ENCODE results near the gene PCSK6. TPM values are rescaled to one million over a fixed set of nuclear protein-coding genes. Genes with fewer than 3 reads are reported as not detected.

The PCSK6 gene
- total and polyA plus RNA-seq, 7 donors = 8.3 to 32.7 (median 13.3) TPM

DNA sequence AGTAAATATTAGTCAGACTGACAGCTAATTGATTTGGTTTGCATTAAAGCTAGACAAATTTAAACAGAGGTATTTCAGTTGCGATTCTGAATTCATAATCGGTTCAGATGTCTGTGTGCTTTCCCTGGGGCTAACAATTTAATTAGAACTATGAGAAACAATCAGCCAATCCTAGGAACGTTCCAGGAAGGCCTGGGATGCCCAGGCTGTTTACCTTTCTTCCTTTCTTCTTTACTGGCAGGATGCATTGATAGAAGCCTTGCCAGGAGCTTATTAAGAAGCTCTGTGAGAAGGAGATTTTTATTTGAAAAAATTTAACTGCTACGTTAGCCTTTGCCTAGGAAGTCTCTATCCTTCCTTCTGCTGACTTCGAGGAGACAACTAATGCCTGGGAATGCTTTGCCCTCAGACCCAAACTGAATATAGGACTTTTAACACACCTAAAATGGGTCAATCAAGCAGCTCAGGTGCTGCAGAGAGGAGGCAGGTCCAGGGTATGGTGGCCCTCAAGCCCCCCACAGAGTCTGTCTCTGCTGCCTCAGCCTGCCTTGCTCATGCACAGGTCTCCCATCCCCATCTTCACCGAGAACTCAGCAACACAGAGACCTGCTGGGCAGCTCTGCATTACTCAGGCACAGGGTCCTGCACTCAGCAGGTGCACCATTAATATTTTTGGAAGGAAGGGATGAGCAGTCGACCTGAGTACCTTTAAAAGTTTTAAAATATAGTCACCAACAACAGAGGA, 48.5 kb downstream of the PCSK6 start:
- intact Hi-C loops (cut with DNase I) = no loop called here
- Histone ChIP-seq H3K27me3 (ENCODE audit: insufficient read depth in 3 of 3, low read length in 2 of 3) (no peaks in the 10 kb centered on the region), H3K9me3 (no peaks in the 10 kb centered on the region), H3K27ac (no peak overlapping the region), H3K4me3 (no peak overlapping the region), H3K36me3 (ENCODE audit: insufficient read depth in 1 of 2, low read depth in 1 of 2) (peaks cover 0 to 3% of the 10 kb centered on the region in 2 donors), H3K4me1 (peaks cover 20% of the 10 kb centered on the region)
- 52 to 69% (median 54%) methylated on average over 7 of the region's 7 CpGs for WGBS, 3 donors
- no peak for DNase-seq
- no peak for ATAC-seq
- TF ChIP-seq, protein P1, sequence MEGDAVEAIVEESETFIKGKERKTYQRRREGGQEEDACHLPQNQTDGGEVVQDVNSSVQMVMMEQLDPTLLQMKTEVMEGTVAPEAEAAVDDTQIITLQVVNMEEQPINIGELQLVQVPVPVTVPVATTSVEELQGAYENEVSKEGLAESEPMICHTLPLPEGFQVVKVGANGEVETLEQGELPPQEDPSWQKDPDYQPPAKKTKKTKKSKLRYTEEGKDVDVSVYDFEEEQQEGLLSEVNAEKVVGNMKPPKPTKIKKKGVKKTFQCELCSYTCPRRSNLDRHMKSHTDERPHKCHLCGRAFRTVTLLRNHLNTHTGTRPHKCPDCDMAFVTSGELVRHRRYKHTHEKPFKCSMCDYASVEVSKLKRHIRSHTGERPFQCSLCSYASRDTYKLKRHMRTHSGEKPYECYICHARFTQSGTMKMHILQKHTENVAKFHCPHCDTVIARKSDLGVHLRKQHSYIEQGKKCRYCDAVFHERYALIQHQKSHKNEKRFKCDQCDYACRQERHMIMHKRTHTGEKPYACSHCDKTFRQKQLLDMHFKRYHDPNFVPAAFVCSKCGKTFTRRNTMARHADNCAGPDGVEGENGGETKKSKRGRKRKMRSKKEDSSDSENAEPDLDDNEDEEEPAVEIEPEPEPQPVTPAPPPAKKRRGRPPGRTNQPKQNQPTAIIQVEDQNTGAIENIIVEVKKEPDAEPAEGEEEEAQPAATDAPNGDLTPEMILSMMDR (IDR thresholded peaks at IDR 0.05) = no peak

DNA sequence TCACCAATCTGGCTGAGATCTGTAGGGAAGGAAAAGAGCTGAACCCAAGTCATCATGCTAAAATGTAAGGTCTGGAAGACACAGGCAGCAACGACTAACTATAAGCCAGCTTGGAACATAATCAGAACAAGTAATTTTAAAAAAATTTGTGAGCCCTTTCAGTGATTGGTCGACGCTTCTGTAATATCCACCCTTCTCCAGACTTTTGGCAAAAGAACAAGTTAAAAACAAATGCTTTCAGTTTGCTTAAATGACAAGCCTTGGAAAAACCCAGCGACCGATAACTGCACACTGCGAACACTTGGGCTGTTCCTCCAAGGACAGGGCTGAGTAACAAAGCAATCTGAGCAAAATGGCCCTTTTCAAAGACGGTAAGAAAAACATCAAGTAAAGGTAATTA, 49.6 kb downstream of the PCSK6 start:
- no peaks in the 10 kb centered on the region for H3K9me3 ChIP-seq
- H3K27ac ChIP-seq = peak overlapping the region; percentile 38
- peaks cover 12% of the 10 kb centered on the region for H3K4me1 ChIP-seq
- ATAC-seq = peak in 1 of 4 donors; percentile 14
- peaks cover 0 to 7% of the 10 kb centered on the region in 2 donors for H3K36me3 ChIP-seq (ENCODE audit: insufficient read depth in 1 of 2, low read depth in 1 of 2)
- TF ChIP-seq, protein P1 (IDR thresholded peaks at IDR 0.05) = no peak
- 39 to 44% (median 40%) methylated on average over 7 of the region's 7 CpGs for WGBS, 3 donors
- no peaks in the 10 kb centered on the region for H3K27me3 ChIP-seq (ENCODE audit: insufficient read depth in 3 of 3, low read length in 2 of 3)
- H3K4me3 ChIP-seq = no peak overlapping the region
- DNase-seq = no peak
- intact Hi-C loops (cut with DNase I) = loop anchor here in 1 of 2 donors (5.0 kb wide), 1 partner anchor 197 kb away; no protein-coding TSS in a partner anchor

DNA sequence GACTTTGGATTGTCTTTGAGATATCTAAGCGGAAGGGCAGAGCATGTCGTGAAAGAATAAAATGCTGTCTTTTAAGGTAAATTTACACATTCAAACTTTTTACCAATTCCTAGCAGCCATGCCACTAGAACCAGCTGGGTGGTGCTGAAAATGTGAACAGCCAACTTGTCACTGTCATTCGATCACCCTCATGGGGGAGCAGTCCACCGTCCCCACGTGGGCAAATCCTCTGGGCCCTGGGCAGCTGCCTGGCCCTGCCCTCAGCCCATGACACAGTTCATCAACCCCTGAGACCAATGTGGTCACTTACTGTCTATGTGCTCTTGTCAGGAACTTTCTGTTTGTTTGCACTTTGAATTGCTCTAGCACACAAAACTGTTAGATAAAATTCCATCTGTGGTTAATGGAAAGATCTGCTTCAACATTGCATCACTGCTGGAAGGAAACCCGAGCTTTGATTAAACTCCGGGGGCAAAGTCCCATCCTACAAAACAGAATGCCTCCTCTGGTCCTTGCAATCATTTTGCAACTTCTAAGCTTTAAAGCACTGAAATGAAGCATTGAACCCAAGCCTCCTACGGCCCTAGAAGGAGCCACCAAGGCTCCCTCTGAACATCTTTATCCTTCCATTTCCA, 50.1 kb downstream of the PCSK6 start:
- Histone ChIP-seq H3K4me3 (peak overlapping the region; percentile 0), H3K4me1 (peaks cover 12% of the 10 kb centered on the region), H3K36me3 (ENCODE audit: insufficient read depth in 1 of 2, low read depth in 1 of 2) (peaks cover 0 to 10% of the 10 kb centered on the region in 2 donors), H3K9me3 (no peaks in the 10 kb centered on the region), H3K27me3 (ENCODE audit: insufficient read depth in 3 of 3, low read length in 2 of 3) (no peaks in the 10 kb centered on the region), H3K27ac (peak overlapping the region; percentile 38)
- ATAC-seq (peak; percentile 88 to 91 (median 90)), DNase-seq (peak; percentile 47 to 73)
- TF ChIP-seq, protein P1 (IDR thresholded peaks at IDR 0.05) = no peak
- intact Hi-C loops (cut with DNase I) = loop anchor here in 1 of 2 donors (5.0 kb wide), 1 partner anchor 198 kb away; no protein-coding TSS in a partner anchor
- 34 to 42% (median 40%) methylated on average over 8 of the region's 8 CpGs for WGBS, 3 donors

DNA sequence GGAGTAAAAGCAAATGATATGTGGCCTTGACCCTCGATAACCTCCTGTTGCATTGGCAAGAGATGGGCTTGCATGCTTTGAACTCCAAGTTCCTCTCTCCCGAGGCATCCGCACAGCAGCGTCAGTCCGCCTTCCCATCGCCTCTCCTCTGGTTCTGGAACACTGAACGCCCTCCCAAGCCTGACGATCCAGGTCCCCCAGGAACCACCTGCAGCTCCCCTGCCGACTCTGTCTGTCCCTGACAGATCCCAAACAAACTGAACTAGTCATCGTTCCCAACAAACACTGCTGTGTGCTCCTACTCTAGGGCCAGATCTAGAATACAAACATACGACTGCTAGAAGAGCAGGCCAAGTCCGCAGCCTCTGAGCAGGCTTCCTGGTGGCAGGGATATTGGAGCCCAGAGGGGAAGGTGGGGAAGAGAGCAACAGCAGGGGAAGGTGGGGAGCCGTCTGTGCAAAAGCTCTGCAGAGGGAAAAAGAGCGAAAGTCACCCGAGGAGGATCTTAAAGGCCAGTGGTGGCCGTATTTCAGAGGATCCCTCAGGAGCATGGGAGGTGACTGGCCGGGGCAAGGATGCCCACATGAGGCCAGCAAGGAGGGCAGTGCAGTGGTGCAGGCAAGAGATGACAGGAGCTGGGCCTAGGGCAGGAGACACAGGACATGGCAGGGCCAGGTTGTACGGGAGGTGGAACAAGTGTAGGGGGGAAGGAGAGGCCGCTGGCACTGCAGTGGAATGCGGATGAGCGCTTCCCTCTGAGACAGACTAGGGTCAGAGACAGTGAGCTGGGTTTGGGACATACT, 50.8 kb downstream of the PCSK6 start:
- Histone ChIP-seq H3K27me3 (ENCODE audit: insufficient read depth in 3 of 3, low read length in 2 of 3) (no peaks in the 10 kb centered on the region), H3K4me3 (no peak overlapping the region), H3K27ac (peak overlapping the region; percentile 38), H3K9me3 (no peaks in the 10 kb centered on the region), H3K36me3 (ENCODE audit: insufficient read depth in 1 of 2, low read depth in 1 of 2) (peaks cover 0 to 16% of the 10 kb centered on the region in 2 donors), H3K4me1 (peaks cover 12% of the 10 kb centered on the region)
- peak; percentile 10 to 43 (median 36) for ATAC-seq
- 78 to 82% (median 81%) methylated on average over 21 of the region's 21 CpGs for WGBS, 3 donors
- TF ChIP-seq, protein P1 (IDR thresholded peaks at IDR 0.05) = no peak
- intact Hi-C loops (cut with DNase I) = loop anchor here in 1 of 2 donors (5.0 kb wide), 1 partner anchor 199 kb away; no protein-coding TSS in a partner anchor
- peak in 1 of 2 donors; percentile 60 for DNase-seq
